ENCODE measurements around the gene PRKAG2.

DNA sequence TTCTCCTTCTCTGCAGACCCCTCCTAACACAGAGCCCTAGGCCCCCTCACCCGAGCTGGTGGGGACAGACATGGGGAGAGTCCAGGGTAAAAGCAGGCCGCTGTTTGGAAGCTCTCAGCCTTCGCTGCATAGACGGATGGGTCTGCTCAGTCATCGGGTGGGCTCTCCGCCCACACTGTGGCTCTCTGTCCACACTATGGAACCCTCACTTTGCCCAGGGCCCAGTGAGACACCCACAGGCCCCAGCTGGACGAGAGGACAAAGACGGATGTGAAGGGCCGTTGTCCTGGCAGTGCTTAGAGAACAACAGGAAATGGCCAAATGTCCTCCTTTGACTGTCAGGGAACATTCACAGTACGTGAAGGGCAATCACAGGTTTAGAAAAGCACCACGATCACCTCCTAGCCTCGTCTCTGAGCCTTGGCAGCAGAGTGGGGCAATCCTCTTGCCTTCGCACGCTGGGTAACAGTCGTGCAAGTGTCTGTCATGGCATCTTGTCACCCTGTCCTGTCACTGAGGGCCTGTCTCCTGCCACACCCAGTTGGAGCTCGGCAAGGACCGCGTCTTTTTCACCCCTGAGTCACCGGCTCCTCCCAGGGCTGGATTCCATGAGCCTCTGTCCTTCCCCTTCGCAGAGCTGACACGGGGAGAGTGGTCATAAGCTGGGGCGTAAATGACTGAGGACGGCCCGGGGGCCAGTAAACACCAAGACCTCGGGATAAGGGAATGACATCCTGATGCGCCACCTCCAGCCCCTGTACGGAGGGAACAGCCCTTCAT is 80.6 kb downstream of the PRKAG2 start:
- TF ChIP-seq, protein P1, sequence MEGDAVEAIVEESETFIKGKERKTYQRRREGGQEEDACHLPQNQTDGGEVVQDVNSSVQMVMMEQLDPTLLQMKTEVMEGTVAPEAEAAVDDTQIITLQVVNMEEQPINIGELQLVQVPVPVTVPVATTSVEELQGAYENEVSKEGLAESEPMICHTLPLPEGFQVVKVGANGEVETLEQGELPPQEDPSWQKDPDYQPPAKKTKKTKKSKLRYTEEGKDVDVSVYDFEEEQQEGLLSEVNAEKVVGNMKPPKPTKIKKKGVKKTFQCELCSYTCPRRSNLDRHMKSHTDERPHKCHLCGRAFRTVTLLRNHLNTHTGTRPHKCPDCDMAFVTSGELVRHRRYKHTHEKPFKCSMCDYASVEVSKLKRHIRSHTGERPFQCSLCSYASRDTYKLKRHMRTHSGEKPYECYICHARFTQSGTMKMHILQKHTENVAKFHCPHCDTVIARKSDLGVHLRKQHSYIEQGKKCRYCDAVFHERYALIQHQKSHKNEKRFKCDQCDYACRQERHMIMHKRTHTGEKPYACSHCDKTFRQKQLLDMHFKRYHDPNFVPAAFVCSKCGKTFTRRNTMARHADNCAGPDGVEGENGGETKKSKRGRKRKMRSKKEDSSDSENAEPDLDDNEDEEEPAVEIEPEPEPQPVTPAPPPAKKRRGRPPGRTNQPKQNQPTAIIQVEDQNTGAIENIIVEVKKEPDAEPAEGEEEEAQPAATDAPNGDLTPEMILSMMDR (IDR thresholded peaks at IDR 0.05), result no peak
- TF ChIP-seq EP300 (IDR thresholded peaks at IDR 0.05) (no peak), POLR2A (IDR thresholded peaks at IDR 0.05) (no peak), POLR2AphosphoS5 (IDR thresholded peaks at IDR 0.05) (no peak)
